HG02759 (cell line): ENCODE results near the gene CARD18.
"Not testable (repeated sequence)": the region's sequence is repeated elsewhere in the genome, so short reads cannot be mapped to it uniquely, and the experiment has no call there.

ENCODE experiments used
- ATAC-seq: cut with Tn5 transposase; IDR thresholded peaks from one replicate; pipeline ENCODE4 v1.9.1; 2021; ENCODE audit warnings: mild to moderate bottlenecking, moderate library complexity; ENCODE audit not compliant: unreplicated experiment

CARD18 gene

DNA sequence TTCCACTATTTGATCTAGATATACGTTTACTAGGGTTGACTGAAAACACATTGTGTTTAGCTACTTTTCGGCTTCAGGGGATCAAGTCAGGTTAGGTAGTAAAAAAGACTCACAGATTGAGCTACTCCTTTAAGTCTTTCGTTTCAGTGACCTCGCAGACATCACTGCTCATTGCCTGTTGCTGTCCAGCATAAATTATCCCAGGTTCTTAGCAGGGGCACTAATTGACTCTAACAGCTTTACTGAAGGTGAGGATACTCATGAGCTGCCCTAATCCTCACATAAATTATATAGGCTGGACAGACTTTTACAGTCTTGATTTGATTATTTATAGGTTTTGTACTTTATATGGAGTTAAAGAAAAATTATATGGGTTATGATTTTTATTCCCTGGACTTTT is 3.7 kb downstream of the CARD18 start:
- no peak for ATAC-seq

GRCh38 chr11:105132716-105133511 is 6.7 kb downstream of the CARD18 start:
- ATAC-seq: no peak

GRCh38 chr11:105130189-105130813 is 9.3 kb downstream of the CARD18 start:
- no peak for ATAC-seq

GRCh38 chr11:105124756-105125155 is 14.8 kb downstream of the CARD18 start:
- no peak for ATAC-seq

- ATAC-seq: no peak
Observed at GRCh38 chr11:105111145-105111944, 28.2 kb downstream of the CARD18 start.

DNA sequence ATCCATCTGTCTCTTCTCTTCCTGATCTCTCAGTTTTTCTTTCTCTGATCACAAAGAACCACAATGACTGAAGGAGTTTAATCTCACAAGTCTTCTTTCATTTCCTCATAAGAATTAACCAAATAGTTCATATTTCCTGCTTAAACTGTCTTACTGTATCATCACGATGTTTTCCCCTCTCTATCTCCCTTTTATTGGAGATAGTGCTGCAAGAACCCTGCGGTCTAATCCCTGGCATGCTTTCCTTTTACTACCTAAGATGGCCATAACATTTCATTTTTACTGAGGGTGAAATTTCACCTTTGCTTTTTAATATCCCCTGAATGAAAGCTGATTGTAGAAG is 28.9 kb downstream of the CARD18 start:
- no peak for ATAC-seq

DNA sequence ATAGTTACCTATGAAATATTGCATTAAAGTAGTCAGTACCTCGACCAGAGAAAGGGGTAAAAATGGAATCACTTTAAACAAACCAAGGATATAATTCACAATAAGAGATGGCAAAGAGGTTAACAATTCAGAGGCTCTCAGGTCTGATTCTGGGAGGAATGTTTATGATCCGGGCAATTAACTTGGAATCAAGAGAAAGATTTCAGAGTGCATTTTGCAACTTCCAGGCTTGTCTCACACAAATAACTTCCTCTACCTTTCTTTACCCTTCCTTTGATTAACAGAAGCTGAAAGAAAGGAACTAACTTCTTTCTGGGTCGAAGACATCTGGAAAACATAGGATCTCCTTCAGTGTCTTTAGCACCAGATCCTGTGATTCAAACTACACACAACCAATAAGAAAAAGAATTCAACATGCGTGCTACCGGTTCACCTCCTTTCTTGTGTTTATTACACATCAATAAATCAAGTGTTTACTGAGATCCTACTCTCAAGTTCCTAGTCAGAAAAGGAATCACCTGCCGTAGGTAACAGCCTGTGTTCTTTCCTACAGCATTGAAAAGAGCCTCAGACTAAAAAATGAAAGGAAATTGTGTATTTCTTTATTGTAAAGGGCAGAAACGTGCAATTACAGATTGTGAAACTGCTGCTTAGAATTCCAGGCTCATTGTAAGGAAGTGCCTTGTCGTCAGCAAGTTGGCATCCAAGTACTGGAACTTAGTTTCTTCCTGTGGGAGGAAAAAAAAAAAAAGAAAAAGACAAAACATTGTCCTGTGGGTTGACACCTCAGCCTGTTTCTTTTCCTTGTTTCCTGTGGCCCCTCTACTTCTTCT is 29.5 kb downstream of the CARD18 start:
- ATAC-seq: no peak

- ATAC-seq: no peak
Observed at GRCh38 chr11:105109321-105109720, 30.2 kb downstream of the CARD18 start.

- ATAC-seq: no peak
Observed at GRCh38 chr11:105108247-105108646, 31.3 kb downstream of the CARD18 start.

DNA sequence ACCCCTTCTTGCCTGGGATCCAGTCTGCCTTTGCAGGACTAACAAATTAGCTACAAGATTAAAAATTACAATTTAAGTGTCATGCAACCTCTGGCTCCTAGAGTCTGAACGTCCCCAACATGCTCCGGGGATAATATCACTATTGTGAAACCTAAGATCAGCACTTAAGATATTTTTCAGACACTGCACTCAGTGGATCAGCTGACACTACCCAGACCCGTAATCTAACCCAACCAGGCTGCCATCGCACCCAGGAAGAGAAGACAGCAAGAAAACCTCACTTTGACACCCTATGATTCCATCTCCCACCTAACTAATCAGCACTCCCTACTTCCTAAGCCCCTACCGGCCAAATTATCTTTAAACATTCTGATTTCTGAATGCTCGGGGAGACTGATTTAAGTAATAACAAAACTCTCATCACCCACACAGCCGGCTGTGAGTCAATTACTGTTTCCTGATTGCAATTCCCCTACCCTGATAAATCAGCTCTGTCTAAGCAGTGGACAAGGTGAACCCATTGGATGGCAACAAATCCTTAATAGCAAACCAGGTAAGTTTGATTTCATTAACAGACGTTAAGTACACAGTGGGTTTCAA is 32.2 kb downstream of the CARD18 start:
- not testable (repeated sequence) for ATAC-seq

DNA sequence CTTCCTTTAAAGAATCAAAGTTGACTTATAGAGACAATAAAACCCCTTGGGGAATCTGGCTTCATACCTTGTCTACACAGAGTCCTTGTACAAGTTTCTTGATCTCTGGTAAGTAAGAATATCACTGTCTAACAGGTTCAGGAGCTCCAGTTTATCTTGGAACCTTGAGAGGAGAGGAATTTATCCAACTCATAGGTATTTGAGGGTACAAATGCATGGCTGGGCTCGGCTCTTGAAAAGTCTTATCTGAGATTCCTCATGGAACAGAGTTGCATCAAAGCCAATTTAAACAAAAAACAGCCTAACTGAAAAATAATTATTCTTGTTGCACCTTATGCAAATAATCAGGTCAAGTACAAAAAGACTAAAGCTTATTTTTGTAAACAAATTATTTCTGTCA is 33.4 kb downstream of the CARD18 start:
- ATAC-seq: no peak

DNA sequence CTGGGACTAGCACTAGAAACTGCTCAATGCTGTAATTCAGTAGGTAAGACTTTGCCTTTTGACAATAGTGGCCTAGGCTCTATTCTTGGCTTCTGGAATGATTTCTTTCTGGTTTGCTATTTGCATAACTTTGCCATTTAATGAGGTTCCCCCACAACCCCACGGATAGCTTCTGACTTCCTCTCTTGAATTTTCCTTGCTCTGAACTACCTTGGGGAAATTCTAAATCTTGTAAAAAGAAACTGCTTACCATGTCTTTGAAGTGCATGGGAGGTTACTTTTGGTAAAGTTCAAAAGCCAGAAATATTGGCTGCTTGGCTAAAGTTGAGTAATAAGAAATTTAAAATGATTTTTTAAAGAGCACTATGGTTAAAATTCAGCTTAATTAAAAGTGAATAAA is 35.3 kb downstream of the CARD18 start:
- ATAC-seq: no peak

- ATAC-seq: no peak
Observed at GRCh38 chr11:105103336-105103735, 36.2 kb downstream of the CARD18 start.

- not testable (repeated sequence) for ATAC-seq
Observed at GRCh38 chr11:105102079-105102581, 37.4 kb downstream of the CARD18 start.

DNA sequence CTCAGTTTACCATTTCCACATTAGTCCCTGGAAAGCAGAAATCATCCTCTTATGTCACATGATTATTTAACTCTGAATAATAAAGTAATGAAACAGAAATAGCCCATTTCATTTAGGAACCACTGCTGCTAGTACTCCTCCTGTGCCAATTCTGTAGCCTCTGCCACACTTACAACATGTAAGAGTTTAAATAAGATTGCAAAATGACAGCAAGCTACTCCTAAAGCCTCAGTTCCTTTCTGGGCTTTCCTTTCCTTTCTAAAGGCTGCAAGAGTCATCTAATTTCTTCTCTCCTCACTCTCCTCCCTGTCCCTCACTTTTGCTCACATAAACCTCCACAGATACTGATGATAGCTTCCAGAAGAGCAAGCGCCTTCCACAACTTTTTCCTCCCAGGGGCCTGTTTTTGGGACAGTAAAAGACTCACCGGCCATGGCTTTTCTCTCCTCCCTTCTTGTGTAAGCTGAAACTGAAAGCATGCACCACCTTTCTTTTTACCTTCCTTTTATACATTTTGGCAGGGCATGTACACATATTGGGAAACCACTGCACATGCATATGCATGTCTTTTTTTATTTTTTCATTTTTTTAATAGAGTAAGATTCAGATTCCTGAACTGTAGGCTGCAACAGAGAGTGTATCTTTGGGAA is 38.5 kb downstream of the CARD18 start:
- no peak for ATAC-seq

DNA sequence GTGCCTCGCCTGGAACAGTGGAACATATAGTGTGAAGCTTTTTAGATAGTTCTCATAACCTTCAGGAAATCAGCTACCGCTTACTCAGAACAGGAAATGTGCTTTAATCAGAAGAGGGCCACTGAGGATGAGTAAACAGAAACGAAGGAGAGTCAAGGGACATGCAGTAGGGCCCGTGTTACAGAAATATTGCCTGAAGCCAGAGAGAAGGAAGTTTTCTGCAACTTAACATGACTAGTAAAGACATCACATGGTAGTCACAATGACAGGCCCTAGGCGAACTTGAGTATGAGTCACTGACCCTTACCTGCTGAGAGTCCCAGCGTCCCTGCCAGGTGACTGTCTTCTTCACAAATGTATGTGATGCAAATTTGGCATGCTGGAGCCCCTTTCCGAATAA is 39.4 kb downstream of the CARD18 start:
- ATAC-seq: no peak

GRCh38 chr11:105099594-105099993 is 40.0 kb downstream of the CARD18 start:
- ATAC-seq: not testable (repeated sequence)

DNA sequence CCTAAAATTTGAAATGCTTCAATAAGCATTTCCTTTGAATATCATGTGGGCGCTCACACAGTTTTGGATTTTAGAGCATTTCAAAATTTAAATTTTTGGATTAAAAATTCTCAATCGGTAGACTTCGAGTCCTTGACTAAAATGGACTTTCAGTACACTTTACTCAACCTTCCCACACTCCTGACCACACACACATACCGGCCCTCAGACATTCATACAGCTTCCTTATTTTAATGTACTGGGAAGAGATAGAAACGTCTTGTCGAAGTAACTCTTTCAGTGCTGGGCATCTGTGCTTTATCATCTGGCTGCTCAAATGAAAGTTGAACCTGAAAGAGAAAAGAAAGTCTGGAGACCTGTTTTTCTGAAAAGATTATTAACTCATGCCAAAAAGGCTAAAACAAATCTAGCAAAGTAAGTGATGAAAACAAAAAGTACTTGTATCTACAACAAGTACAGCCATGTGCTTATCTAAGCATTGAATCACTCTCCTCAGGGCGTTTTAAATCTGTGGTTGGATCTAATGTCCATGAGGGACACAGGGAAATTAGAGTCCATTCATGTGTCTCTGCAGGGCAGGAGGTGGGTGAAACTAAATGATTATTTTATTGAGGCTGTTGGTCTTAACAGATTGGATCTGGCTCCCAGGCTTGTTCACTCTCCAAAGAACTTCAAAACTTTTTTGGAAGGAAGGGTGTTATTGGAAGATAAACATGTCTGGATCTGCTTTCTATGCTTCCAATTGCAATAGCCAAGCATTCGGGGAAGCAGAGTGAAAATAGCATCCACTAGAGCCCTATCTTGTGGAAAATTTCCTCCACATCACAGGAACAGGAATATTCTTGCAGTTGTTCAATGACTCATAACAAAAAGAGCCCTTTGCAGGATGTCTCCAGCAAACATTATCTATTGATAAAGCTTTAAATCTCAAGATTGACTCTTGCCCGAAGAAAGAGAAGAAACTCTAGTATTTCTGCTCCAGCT is 47.0 kb downstream of the CARD18 start:
- ATAC-seq: no peak
